Activated CD8-positive, alpha-beta memory T cell treated with anti-CD3 and anti-CD28 coated beads for 36 hours (primary cell): Measurements from ENCODE around the gene DMD. TPM values are rescaled to one million over a fixed set of nuclear protein-coding genes. Genes with fewer than 3 reads are reported as not detected.

Experiments used
- CTCF ChIA-PET: fragments of 350-600 bp; sonication (Branson Sonifier 250); formaldehyde crosslinking; loops from one replicate; lab custom pipeline; 2021; ENCODE audit warnings: antibody characterized with exemption; lab: Charles Lee
- POLR2A ChIA-PET: fragments of 350-600 bp; sonication (Branson Sonifier 250); formaldehyde crosslinking; loops from one replicate; lab custom pipeline; 2021; ENCODE audit warnings: antibody characterized with exemption; lab: Charles Lee
- total RNA-seq, 2 experiments: library from RNA; stranded (reverse); gene quantifications; one replicate each; pipeline ENCODE4 v1.2.3, GENCODE V29; 2021

DMD gene
- total RNA-seq, 2 experiments from 2014 or later: 0.06 TPM; not detected in 1

DNA sequence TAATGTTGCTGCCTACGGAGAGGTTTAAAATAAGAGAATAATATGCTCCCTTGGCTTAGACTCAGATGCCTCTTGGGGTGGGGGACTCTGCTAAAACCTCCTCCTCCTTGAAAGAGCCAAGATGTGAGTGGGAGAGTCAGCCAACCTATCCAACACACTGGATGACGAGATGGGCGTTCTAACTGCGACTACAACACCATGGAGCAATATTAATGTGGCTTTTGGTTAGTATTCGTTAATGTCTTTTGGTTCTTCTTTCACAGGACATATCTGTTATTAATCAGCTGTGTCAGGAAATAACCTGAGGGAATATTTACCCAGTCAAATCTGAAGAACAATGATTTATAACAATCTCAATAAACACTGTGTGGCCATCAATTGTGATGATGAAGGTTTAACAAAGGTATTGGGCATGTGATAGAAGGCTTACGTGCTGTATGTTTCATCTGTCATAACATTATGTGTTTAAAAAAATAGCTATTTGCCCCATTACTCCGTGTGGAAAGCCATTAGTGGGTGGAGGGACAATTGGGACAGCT lies 1996.0 kb downstream of the DMD start:
- POLR2A ChIA-PET: no interaction called here
- CTCF ChIA-PET: no interaction called here

DNA sequence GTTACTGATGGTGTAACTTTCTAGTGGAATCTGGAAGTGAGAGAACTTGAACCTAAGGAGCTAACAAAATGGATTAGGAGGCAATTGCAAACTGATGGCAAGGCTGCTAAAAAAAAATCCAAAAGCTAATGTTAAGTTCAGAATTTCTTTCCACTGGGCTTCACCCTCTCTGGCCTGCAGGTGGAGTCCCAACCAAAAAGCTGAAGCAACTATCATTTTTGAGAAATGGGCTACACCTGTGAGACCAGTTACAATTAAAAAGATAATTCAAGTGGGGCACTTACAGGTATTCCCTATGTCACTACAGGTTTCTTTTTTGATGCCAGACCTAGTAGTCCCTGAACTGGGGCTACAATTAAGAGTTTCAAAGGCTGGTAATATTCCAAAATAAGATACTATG lies 1997.4 kb downstream of the DMD start:
- ChIA-PET CTCF (no interaction called here), POLR2A (no interaction called here)

DNA sequence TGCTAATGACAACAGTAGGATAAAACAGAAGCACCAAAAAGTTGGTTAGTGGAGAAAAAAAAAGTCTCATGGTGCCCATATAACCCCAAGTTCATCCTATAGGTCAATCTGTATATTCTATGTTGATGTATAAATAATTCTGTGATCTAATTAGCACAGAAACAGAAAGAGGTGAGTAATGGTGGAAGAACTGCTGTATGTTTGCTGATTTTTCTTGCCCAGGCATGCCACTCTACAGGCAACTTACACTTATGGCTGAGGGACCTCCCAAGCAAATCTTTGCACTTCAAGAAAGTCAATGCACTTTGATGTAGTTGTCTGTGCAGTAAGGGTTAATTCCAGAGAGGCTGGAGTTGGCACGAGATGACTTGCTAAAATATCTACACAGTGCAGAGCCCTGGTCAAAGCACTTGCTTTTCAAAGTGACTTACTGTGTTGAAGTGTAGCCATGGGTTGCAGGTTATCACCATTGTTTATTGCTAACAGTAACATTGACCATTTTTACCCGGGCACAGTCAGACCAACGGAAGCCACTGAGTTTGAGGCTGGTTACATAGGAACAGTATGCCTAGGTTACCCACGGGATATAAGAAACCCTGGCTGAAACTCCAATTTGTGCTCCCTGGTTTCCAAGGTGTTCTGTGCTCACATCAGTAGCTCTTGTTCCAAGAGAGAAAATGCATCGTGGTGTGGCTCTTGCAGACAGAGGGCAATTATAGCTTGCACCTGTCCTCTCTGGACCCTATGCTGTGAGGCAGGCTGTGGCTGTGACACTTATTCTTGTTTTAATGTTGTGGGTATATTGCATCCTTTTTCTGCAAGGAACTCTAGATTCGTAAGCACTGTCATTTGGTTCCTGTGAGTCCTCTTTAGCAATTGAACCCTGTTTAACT lies 1998.2 kb downstream of the DMD start:
- ChIA-PET CTCF (no interaction called here), POLR2A (no interaction called here)

DNA sequence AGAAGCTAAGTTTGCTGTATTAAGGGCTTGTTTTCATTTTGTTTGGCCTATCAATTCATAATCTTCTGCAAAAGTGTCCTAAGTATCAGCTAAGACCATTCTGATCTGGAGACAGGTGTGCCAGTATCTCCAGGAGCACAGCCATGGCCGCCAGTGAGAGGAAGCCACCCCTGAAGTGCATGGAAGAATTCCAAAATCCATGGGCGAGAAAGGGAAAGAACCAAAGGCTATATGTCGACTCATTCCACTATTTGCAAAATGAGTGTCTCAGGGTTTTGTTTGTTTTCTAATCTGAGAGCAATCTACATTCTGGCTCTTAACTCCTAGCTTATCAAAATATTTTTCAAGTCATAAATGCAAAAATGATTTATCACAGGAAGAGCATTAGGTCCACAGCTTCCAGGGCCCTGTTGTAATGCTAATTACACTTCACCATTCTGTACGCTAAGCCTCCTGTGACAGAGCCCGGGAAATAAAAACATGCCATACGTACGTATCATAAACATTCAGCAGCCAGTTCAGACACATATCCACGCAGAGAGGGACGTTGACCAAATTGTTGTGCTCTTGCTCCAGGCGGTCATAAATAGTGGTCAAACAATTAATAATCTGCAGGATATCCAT lies 2002.2 kb downstream of the DMD start:
- POLR2A ChIA-PET: no interaction called here
- CTCF ChIA-PET: interaction anchor here (0.6 kb wide), 1 partner anchor 171 kb away, joined by 3 read pairs; no protein-coding TSS in a partner anchor

DNA sequence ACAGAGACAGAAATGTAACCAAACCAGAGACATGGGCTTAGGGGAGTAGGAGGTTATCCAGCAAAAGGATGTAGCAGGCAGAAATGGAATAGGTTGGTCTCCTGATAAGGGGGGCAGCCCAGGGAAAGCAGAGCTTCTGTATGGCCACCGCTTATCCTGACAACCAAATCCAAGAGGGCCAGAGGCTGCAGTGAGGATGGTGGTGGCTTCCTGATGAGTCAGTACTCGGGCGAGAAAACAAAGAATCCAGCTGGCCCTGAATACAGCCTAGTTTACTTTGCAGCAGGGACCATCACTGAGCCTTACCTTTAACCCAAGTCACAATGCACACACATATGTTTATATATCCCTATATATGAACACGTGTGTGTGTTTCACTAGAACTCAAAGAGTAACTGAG lies 2009.8 kb downstream of the DMD start:
- ChIA-PET CTCF (no interaction called here), POLR2A (no interaction called here)

DNA sequence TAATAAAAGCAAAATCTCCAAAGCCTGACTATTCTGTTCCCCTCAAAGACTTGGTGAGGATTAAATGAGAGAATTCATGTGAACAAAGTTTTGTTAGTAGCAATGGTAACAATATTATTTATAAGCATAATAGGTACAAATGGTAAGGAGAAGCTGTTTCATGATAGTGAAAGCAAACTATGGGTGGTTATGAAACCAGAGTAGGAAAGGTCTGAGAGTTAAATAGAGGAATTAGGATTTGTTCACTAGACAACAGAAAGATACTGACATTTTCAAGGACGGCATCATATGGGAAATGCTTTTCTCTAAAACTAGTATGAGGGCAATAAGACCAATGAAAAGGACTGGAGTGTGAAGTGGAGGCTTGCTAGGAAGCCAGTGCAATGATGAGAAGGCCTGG lies 2010.9 kb downstream of the DMD start:
- POLR2A ChIA-PET: no interaction called here
- CTCF ChIA-PET: no interaction called here

DNA sequence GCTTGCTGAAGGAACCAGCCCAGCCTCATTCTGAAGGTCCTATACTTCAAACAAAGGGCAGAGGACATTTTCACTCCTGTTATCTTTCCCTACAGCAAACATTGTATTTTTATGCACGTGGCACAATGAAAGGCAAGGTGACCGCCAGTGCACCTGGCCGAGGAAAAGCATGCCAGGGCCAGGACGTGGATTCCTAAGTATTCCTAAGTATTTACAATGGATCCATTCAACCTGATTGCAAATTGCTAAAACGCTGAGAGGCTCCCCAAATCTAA lies 2011.6 kb downstream of the DMD start:
- ChIA-PET CTCF (no interaction called here), POLR2A (no interaction called here)

DNA sequence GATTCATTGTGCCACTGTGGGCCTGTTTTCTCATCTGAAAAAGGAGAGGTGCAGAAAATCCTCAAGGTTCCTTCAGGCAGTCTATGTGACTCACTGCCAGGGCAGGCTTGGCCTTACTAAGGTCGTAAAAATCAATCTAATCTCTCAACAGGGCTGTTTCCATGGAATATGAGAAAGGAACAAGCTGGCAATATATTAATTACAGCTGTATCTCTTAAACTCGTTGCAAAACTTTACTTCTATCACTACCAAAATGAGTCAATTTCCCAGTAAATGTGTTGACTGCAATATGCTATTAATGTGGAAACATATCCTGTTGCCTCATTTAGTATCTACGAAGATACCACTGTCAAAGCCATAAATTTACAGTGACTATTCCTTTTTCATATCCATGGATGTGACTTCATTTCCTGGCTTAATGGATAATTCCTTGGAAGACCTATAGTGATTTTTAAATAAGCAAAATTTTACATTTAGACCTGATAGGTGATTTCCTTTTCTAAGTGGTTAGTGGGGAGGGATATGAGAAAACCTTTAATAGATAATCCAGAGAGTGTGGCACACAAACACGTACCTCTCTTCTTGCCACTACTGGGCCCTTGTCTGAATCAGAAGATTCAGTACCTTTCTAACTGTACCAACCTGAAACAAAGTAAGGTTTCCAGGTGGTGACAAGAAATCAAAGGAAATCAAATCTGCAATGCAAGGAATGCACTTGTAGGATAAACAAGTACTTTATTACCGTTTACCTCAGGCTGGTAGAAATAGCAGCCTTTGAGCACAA lies 2012.1 kb downstream of the DMD start:
- ChIA-PET CTCF (no interaction called here), POLR2A (no interaction called here)

DNA sequence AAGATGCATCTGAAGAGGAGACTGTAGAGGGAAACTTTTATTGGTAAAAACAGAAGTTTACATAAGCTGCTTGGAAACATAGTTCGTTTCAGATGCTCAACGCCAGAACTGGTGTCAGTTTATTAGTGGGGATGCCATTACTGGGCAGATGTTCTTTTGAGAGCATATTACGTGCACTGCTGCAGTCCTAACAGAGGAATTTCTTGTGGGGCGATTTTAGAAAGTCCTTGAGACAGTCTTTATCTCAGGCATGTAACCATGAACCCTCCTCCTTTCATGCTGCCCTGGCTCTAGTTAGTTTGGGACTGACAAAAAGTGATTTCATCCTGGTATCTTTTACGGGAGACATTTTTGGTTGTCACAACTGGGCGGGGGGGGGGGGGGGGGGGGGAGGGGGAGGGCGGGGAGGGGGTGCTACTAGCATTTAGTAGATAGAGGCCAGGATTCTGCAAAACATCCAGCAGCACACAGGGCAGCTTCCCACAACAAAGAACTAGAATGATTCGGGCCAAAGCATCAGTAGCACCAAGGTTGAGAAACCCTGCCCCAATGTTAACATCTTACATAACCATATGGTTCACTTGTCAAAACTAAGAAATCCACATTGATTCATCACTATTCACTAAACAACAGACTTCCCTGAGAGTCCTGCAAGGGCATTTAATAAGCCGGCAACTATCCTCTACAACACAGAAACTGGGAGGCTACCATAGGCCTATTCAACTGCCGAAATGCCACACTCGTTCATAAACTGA lies 2021.0 kb downstream of the DMD start:
- ChIA-PET CTCF (no interaction called here), POLR2A (no interaction called here)

DNA sequence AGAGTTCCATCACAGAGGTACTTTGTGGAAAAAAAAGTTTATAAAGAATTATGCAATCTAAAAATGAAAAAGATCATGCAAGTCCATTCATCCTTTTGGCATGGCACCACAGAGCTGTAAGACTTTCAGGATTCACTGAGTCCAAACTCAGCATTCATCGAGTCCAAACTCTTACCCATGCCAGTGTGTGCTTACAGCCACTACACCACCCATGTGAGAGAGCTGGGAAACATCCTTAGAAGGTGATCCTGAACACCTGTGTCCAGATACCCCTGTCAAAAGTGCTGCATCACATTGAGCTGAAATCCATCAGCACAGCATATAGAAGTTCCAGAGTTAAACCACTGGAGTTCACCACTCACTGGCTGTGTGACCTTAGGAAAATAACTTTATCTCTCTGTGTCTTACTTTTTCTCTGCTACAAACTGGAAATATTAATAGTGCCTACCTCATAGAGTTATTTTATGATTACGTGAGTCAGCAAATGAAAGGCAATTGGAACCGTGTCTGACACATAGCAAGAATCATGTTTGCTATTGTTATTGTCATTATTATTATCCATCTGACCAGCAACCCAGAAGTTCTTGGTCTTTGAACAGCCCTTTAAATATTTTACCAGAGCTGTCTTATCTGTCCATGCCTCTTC lies 2024.5 kb downstream of the DMD start:
- ChIA-PET POLR2A (no interaction called here), CTCF (no interaction called here)

DNA sequence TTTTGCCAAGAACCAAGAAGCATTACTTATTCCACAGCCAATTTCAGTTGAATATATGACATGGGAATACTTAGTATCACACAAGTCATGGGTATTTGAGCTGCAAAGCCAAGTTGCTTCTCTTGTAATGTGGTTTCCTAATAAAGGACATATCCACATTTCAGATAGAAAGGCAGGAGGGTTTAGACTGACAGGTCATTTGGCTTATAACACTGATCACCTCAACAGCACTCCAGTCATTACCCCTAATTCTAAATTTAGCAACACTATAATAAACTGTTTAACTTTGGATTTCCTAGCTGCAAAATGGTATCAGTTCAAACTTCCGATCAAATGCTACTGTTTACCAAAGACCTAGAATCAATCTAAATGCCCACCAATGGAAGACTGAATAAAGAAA lies 2025.5 kb downstream of the DMD start:
- ChIA-PET POLR2A (no interaction called here), CTCF (no interaction called here)

DNA sequence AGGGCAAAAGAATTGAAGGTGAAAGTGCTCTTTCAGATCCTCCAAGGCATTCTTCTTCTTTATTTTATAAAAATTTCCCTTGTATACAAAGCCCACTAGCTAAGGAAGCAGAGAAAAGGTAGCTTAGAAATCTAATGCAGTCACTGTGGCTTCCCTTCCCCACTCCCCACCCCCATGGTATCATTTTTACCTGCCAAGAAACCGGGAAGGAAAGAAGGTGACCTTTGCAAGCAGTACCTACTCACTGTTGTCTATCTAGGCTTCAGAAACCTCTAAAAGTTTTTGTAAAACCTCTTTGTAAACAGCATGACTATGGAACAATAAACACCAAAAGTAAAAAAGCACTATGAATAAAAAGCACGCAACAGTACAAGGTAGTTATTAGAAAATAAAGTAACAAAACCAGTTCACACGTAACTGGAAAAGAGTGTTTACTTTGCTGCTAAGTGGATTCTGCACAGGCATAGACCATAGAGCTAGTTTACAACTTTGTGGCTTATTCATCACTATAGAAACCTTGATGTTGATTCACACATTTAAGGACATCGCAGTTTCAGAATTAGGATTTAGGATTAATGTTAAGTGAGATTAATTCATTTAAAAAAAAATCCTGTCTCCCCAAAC lies 2029.9 kb downstream of the DMD start:
- ChIA-PET CTCF (no interaction called here), POLR2A (no interaction called here)

DNA sequence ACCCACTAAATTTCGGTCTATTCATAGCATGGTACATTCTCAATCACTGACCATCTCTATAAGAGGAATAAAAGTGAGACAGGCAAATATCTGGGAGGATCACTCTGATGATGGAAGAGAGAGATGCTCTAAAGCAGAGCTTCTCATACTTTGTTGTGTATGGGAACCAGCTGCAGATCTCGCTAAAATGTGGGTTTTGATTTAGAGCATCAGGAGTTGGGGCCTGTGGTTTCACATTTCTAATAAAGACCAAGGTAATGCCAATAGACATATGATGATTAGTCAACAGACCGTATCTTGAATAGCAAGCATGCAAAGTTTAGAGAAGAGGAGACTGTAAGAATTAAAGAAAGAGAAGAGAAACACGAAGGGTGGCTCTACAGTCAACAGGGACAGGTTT lies 2032.1 kb downstream of the DMD start:
- CTCF ChIA-PET: no interaction called here
- POLR2A ChIA-PET: no interaction called here

DNA sequence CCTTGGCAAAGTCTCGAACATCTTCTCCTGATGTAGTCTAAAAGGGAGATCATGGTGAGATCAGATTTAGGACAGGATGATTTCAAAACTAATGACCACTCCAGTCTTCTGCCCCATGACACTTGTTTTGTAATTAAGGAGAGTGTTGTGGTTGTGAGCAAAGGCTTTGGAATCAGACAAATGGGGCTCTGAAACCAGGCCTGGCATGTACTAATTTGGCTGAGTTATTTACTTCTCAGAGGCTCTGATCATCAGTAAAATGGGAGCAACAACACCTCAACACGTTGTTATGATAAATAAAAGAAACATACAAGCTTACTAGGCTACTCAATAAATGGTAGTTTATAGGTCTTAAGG lies 2032.6 kb downstream of the DMD start:
- POLR2A ChIA-PET: no interaction called here

DNA sequence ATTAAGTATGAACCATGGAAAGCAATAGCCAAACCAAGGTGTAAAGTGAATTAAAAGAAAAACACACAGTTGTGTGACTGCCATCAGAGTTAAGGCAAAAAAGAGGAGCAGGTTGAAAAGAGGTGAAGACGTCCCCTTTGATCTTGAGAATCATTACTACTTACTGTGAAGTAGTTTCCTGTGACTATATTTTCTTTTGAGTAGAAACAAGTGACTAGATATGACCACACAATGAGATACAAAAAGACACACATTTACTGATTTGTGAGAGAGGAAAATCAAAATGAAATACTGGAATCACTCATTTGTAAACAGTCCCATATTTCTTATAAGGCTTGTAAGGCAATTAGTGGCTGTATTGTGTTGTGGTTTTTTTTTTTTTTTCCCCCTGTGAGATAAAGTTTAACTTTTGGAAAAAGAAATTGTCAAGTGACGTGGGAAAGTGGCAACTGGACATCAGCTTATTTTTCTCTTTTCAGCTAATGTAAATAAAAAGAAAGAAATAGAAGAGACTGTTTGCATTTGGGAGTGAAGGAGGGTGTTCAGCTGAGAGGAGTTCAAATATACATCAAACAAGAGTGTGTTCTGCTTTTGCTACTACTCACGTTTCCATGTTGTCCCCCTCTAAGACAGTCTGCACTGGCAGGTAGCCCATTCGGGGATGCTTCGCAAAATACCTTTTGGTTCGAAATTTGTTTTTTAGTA lies 2033.1 kb downstream of the DMD start:
- CTCF ChIA-PET: no interaction called here
- POLR2A ChIA-PET: no interaction called here

More for the DNA sequence above, 2032.6 kb downstream of the DMD start:
- CTCF ChIA-PET: no interaction called here

DNA sequence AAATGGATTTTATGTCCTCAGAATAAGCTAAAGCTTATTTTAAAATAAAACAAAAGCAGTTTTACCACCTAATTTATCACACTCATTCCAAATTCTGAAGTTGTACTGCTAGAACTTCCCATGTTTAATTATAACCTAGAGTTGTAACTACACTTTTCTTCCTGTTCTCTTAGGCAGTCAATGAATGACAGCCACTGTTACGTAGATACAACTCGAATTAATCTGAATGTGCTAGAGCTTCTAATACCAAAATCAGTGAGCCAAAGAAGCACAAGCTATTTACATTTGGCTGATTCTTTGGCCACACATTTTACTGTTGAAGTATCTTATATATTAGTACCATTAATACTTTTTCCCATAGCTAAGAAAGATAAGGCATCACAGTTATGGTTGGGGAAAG lies 2040.6 kb downstream of the DMD start:
- ChIA-PET POLR2A (no interaction called here), CTCF (no interaction called here)

DNA sequence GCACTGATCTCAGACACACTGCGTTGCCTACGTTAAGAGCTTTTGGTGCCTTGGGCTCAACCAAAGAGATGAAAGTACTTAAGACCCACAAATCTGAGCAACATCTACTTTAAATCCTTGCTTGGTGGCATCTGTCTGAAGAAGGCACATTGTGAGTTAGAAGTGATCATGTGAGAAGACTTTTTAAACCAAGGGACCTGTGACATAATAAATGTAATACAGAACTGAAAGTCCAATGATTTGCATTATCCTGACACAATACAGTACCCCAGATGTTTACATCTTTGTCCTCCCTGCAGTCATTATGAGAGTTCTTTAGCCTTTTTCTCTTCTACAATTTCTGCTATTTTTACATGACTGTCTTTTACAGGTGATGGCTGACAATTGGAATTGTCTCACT lies 2042.8 kb downstream of the DMD start:
- CTCF ChIA-PET: no interaction called here
- POLR2A ChIA-PET: no interaction called here

DNA sequence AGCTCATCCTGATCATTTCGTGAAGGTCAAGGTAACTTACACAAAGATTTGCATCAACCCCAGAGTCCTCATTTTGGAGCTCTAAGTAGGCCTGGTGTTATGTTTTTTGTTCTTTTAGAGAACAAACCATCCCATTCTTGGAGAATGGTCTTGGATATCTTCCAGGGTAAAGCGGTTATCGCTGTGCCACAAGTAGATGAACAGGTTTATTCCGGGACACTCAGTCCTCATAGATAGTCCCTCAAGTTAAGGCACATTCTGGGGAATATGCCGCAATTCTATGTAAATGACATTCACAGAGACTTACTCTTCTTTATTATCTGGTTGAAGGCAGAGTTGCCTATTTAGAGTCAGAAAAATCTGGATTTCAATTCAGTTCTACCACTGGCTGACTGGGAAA lies 2044.5 kb downstream of the DMD start:
- ChIA-PET POLR2A (no interaction called here), CTCF (no interaction called here)
